DMS 273 (cell line): Measurements from ENCODE around the gene FLOT1.

Source experiments
- DNase-seq: peaks from one replicate; lab custom pipeline; 2025; ENCODE audit not compliant: unreplicated experiment; lab: John Stamatoyannopoulos, UW

Gene FLOT1

GRCh38 chr6:30682143-30683117 is 60.1 kb downstream of the FLOT1 start:
- DNase-seq, result peak; percentile 40

GRCh38 chr6:30681766-30682142 is 60.7 kb downstream of the FLOT1 start:
- no peak for DNase-seq

GRCh38 chr6:30679765-30680535 is 62.5 kb downstream of the FLOT1 start:
- DNase-seq, result no peak

GRCh38 chr6:30678964-30679726 is 63.3 kb downstream of the FLOT1 start:
- DNase-seq, result peak; percentile 91
